HT-29 (cell line): ENCODE data around the gene DNAH12. TPM values are rescaled to one million over a fixed set of nuclear protein-coding genes. Genes with fewer than 3 reads are reported as not detected.

Experiments
- small RNA-seq: library from RNA; depleted of rRNA; stranded (forward); fragments of <200 nt; gene quantifications from one replicate; pipeline ENCODE3, GENCODE V24; 2014
- total RNA-seq: library from RNA; depleted of rRNA; stranded (reverse); fragments of >200 nt; shearing (Covaris generic); gene quantifications from 2 replicates; pipeline ENCODE4 v1.2.3, GENCODE V29; 2014; rRNA removed

Gene DNAH12
- total RNA-seq, 1 experiment from 2014 or later: not detected

Small RNAs within 50 kb of the gene (small RNA-seq; reads per million reads assigned to genes)
- gene RF00019: not detected
- not detected for gene RNU6-108P
- gene RNU6-1181P: not detected
- gene RNU6-483P: not detected

Other genes starting within 250 kb of the DNAH12 start
- gene PDE12, start 11.9 kb upstream of the DNAH12 start, total RNA-seq: 15.3 and 16.6 TPM in 2 replicates
- 64.8 and 69.6 TPM in 2 replicates for gene ARF4, start 53.0 kb upstream of the DNAH12 start, total RNA-seq
- 6.8 and 7.8 TPM in 2 replicates for gene DENND6A, start 148.7 kb upstream of the DNAH12 start, total RNA-seq
- 51.7 and 57.2 TPM in 2 replicates for gene SLMAP, start 212.0 kb upstream of the DNAH12 start, total RNA-seq